Stomach (tissue), 4 donors: ENCODE measurements around the gene SEMA4C.

Experiments
- EP300 ChIP-seq: sonication (generic); formaldehyde crosslinking; IDR thresholded peaks from one replicate; pipeline ENCODE4 v1.6.1; 2017; ENCODE audit warnings: antibody characterized with exemption
- POLR2A ChIP-seq, 4 donors: fragments of 450-650 bp; IDR thresholded peaks; one replicate each; pipeline ENCODE4 v1.6.1; 2016; ENCODE audit warnings: antibody characterized with exemption in 4 of 4, control low read depth in 2 of 4, mild to moderate bottlenecking in 1 of 4, moderate library complexity in 1 of 4
- POLR2AphosphoS5 ChIP-seq, 3 donors: sonication (generic); formaldehyde crosslinking; IDR thresholded peaks; one replicate each; pipeline ENCODE4 v1.6.1; 2016; ENCODE audit warnings: antibody characterized with exemption in 3 of 3
- TF ChIP-seq, protein P1 (sequence below), 7 experiments: fragments of 450-650 bp in 4 of 7; fragments of 200-600 bp in 3 of 7; sonication (generic) in 3 of 7; IDR thresholded peaks; one replicate each; pipeline ENCODE4 v1.5.1; 2016 to 2019; ENCODE audit warnings: antibody characterized with exemption in 7 of 7, control low read depth in 2 of 7, mild to moderate bottlenecking in 1 of 7

DNA sequence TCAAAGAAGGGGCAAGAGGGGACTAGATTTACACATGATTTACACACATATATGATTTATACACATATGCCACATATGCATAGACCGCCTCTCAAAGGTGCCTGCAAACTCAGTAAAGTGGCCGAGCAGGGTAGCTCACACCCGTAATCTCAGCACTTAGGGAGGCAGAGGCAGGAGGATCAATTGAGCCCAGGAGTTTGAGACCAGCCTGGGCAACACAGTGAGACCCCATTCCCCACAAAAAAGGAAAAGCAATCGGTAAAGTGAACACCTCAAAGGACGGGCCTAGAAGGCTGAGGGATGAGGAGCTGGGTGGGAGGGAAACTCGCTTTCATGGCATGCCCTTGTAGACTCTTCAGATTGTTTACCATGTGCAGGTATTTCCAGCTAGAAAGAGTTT lies 17.2 kb downstream of the SEMA4C start:
- TF ChIP-seq, protein P1, sequence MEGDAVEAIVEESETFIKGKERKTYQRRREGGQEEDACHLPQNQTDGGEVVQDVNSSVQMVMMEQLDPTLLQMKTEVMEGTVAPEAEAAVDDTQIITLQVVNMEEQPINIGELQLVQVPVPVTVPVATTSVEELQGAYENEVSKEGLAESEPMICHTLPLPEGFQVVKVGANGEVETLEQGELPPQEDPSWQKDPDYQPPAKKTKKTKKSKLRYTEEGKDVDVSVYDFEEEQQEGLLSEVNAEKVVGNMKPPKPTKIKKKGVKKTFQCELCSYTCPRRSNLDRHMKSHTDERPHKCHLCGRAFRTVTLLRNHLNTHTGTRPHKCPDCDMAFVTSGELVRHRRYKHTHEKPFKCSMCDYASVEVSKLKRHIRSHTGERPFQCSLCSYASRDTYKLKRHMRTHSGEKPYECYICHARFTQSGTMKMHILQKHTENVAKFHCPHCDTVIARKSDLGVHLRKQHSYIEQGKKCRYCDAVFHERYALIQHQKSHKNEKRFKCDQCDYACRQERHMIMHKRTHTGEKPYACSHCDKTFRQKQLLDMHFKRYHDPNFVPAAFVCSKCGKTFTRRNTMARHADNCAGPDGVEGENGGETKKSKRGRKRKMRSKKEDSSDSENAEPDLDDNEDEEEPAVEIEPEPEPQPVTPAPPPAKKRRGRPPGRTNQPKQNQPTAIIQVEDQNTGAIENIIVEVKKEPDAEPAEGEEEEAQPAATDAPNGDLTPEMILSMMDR (IDR thresholded peaks at IDR 0.05) = no peak
- TF ChIP-seq POLR2A (IDR thresholded peaks at IDR 0.05) (no peak), POLR2AphosphoS5 (IDR thresholded peaks at IDR 0.05) (no peak), EP300 (no peak)
